K562 (cell line): Measurements from ENCODE around the gene NEMP2. TPM values are rescaled to one million over a fixed set of nuclear protein-coding genes. Genes with fewer than 3 reads are reported as not detected.

Experiments used
- CBFA2T2 ChIP-seq: fragments of 450-650 bp; conservative IDR thresholded peaks from 2 replicates; pipeline ENCODE4 v1.6.1; 2017; ENCODE audit warnings: mild to moderate bottlenecking
- CHD2 ChIP-seq: IDR thresholded peaks from 2 replicates; pipeline ENCODE4 v1.6.1; 2011; ENCODE audit warnings: low read depth, low read length
- DDX20 ChIP-seq: fragments of 450-650 bp; IDR thresholded peaks from 2 replicates; pipeline ENCODE4 v1.6.1; 2016; ENCODE audit warnings: missing genetic modification characterization, low read depth, mild to moderate bottlenecking, missing compliant biosample characterization, moderate library complexity
- FOXJ3 ChIP-seq: sonication (generic); formaldehyde crosslinking; IDR thresholded peaks from 2 replicates; pipeline ENCODE4 v1.4.0; 2020; ENCODE audit warnings: mild to moderate bottlenecking, missing genetic modification reagents
- FOXK1 ChIP-seq: sonication (generic); formaldehyde crosslinking; IDR thresholded peaks from 2 replicates; pipeline ENCODE4 v1.8.0; 2022; ENCODE audit warnings: missing genetic modification reagents, mild to moderate bottlenecking, borderline replicate concordance
- HEY1 ChIP-seq: fragments of 250-450 bp; sonication (Bioruptor Pico); IDR thresholded peaks from 2 replicates; pipeline ENCODE4 v1.5.0; 2020; ENCODE audit warnings: mild to moderate bottlenecking, moderate library complexity, borderline replicate concordance
- HMGN3 ChIP-seq: IDR thresholded peaks from 2 replicates; pipeline ENCODE4 v1.6.1; 2011; ENCODE audit warnings: borderline replicate concordance, low read depth, mild to moderate bottlenecking, mixed read lengths, low read length; ENCODE audit not compliant: insufficient read length; ENCODE audit errors: extremely low read depth
- PHF20 ChIP-seq: fragments of 450-650 bp; IDR thresholded peaks from 2 replicates; pipeline ENCODE4 v1.6.1; 2018; ENCODE audit not compliant: partially characterized antibody
- POLR2G ChIP-seq: fragments of 200-400 bp; formaldehyde crosslinking; IDR thresholded peaks from 2 replicates; pipeline ENCODE4 v1.6.1; 2017; ENCODE audit warnings: low read depth, mild to moderate bottlenecking, antibody characterized with exemption, low read length, moderate library complexity
- PTTG1 ChIP-seq: fragments of 450-650 bp; IDR thresholded peaks from 2 replicates; pipeline ENCODE4 v1.6.1; 2016; ENCODE audit warnings: low read depth, mild to moderate bottlenecking, missing genetic modification characterization, missing compliant biosample characterization
- SETDB1 ChIP-seq: IDR thresholded peaks from one replicate; pipeline ENCODE4 v1.6.1; 2012; ENCODE audit warnings: low read length, control low read depth, inconsistent platforms
- SMARCC2 ChIP-seq: fragments of 450-650 bp; IDR thresholded peaks from 2 replicates; pipeline ENCODE4 v1.6.1; 2017; ENCODE audit warnings: antibody characterized with exemption, moderate library complexity, mild to moderate bottlenecking, low read depth
- SP2 ChIP-seq: IDR thresholded peaks from 2 replicates; pipeline ENCODE4 v1.6.1; 2011; ENCODE audit warnings: mild to moderate bottlenecking, low read depth, low read length, moderate library complexity; ENCODE audit not compliant: poor library complexity, severe bottlenecking; ENCODE audit errors: extremely low read depth
- SRSF9 ChIP-seq: fragments of 200-400 bp; formaldehyde crosslinking; IDR thresholded peaks from 2 replicates; pipeline ENCODE4 v1.6.1; 2017; ENCODE audit warnings: low read depth, low read length, borderline replicate concordance
- ZFPM2 ChIP-seq: fragments of 250-450 bp; sonication (Bioruptor Pico); IDR thresholded peaks from 2 replicates; pipeline ENCODE4 v1.5.1; 2022; ENCODE audit warnings: mild to moderate bottlenecking
- ZNF431 ChIP-seq: sonication (generic); formaldehyde crosslinking; IDR thresholded peaks from 2 replicates; pipeline ENCODE4 v1.8.0; 2022; ENCODE audit warnings: mild to moderate bottlenecking, missing genetic modification reagents
- polyA plus RNA-seq, 8 experiments: library from polyadenylated mRNA; depleted of rRNA in 4 of 8; stranded (reverse) in 5 of 8; unstranded in 3 of 8; fragments of >200 nt; fragmentation: Nextera tagmentation in 2 of 8; fragmentation: Illumina TruSeq in 1 of 8; extraction: Ambion mirVana in 2 of 8; extraction: Trizol in 1 of 8; gene quantifications; 2 replicates each; pipeline versions ENCODE4 v1.2.1 to v1.2.3, GENCODE V29; 2011 to 2014; ENCODE audit warnings: inconsistent platforms in 1 of 8, missing spikeins in 1 of 8
- total RNA-seq, 7 experiments: library from RNA; depleted of rRNA in 6 of 7; stranded (reverse); fragments of >200 nt in 6 of 7; fragmentation: Illumina TruSeq in 2 of 7; extraction: Trizol in 2 of 7; gene quantifications; 2 replicates each; pipeline versions ENCODE4 v1.2.1 to v1.2.3, GENCODE V29; 2011 to 2021; ENCODE audit warnings: low replicate concordance in 1 of 7
- TF ChIP-seq, protein P1 (sequence below): fragments of 250-450 bp; sonication (Bioruptor Pico); IDR thresholded peaks from 2 replicates; pipeline ENCODE4 v1.4.0; 2020; ENCODE audit warnings: borderline replicate concordance
- TF ChIP-seq, protein P2 (sequence below), 3 experiments: IDR thresholded peaks in 2 of 3; conservative IDR thresholded peaks in 1 of 3; 2 replicates each; pipeline ENCODE4 v1.5.1; 2011 to 2012; ENCODE audit warnings: low read length in 3 of 3, mild to moderate bottlenecking in 3 of 3, control low read depth in 2 of 3, improper control_type of control experiment in 1 of 3, inconsistent platforms in 1 of 3, low read depth in 1 of 3, mixed read lengths in 1 of 3, moderate library complexity in 1 of 3; ENCODE audit not compliant: insufficient read depth in 2 of 3
- TF ChIP-seq, protein P3 (sequence below): sonication (generic); formaldehyde crosslinking; IDR thresholded peaks from 2 replicates; pipeline ENCODE4 v1.9.0; 2022; ENCODE audit warnings: mild to moderate bottlenecking, missing genetic modification reagents
- TF ChIP-seq, protein P4 (sequence below): fragments of 250-450 bp; sonication (Bioruptor Pico); IDR thresholded peaks from 2 replicates; pipeline ENCODE4 v1.5.0; 2021
- TF ChIP-seq, protein P5 (sequence below): sonication (generic); formaldehyde crosslinking; IDR thresholded peaks from 2 replicates; pipeline ENCODE4 v1.8.0; 2022; ENCODE audit warnings: mild to moderate bottlenecking, missing genetic modification reagents
- TF ChIP-seq, protein P6 (sequence below), 2 experiments: fragments of 450-650 bp in 1 of 2; sonication (generic) in 1 of 2; formaldehyde crosslinking in 1 of 2; IDR thresholded peaks in 1 of 2; conservative IDR thresholded peaks in 1 of 2; 2 replicates each; pipeline versions ENCODE4 v1.6.1 to v1.8.1; 2016 to 2023; ENCODE audit warnings: mild to moderate bottlenecking in 2 of 2, moderate library complexity in 2 of 2, inconsistent platforms in 1 of 2, missing genetic modification reagents in 1 of 2

Gene NEMP2
- total and polyA plus RNA-seq, 9 of the 15 experiments (the other 6 are each of a cell fraction or from before 2014, with no cell fraction given), result 0.32 to 3.0 (median 1.7) TPM

DNA sequence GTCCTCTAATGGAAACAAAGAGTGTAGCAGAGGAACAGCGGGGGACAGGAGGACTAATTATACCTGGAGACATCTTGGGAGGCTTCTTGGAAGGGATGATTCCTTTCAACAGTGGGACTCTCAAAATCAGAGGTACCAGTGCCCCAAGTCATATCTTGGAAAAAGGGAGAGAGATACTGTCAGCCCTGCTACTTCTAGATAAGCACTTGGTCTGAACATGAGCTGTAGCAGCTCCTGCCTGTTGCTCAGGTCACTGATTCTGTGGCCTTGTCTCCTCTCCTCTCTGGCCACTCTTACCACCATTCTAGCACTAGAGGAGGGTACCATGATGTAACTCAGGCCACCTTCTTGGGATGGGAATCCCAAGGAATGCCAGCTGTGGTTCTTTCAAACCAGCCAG lies 71.9 kb downstream of the NEMP2 start (continued):
- TF ChIP-seq, protein P1, sequence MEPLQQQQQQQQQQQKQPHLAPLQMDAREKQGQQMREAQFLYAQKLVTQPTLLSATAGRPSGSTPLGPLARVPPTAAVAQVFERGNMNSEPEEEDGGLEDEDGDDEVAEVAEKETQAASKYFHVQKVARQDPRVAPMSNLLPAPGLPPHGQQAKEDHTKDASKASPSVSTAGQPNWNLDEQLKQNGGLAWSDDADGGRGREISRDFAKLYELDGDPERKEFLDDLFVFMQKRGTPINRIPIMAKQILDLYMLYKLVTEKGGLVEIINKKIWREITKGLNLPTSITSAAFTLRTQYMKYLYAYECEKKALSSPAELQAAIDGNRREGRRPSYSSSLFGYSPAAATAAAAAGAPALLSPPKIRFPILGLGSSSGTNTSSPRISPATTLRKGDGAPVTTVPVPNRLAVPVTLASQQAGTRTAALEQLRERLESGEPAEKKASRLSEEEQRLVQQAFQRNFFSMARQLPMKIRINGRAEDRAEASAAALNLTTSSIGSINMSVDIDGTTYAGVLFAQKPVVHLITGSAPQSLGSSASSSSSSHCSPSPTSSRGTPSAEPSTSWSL (CRISPR knock-in tag), result no peak
- no peak for TF ChIP-seq HMGN3
- no peak for TF ChIP-seq ZNF431
- TF ChIP-seq CHD2, result no peak
- TF ChIP-seq CBFA2T2, result peak; percentile 82
- TF ChIP-seq, protein P2, sequence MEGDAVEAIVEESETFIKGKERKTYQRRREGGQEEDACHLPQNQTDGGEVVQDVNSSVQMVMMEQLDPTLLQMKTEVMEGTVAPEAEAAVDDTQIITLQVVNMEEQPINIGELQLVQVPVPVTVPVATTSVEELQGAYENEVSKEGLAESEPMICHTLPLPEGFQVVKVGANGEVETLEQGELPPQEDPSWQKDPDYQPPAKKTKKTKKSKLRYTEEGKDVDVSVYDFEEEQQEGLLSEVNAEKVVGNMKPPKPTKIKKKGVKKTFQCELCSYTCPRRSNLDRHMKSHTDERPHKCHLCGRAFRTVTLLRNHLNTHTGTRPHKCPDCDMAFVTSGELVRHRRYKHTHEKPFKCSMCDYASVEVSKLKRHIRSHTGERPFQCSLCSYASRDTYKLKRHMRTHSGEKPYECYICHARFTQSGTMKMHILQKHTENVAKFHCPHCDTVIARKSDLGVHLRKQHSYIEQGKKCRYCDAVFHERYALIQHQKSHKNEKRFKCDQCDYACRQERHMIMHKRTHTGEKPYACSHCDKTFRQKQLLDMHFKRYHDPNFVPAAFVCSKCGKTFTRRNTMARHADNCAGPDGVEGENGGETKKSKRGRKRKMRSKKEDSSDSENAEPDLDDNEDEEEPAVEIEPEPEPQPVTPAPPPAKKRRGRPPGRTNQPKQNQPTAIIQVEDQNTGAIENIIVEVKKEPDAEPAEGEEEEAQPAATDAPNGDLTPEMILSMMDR (IDR thresholded peaks at IDR 0.05 in 2 of 3, conservative IDR thresholded peaks at IDR 0.05 in 1 of 3; ENCODE audit: insufficient read depth in 2 of 3, low read depth in 1 of 3, low read length in 3 of 3), result 0 out of 6 replicates have a peak, but pooled peaks of 1 of the 3 experiments have one; percentile 1
- TF ChIP-seq, protein P3, sequence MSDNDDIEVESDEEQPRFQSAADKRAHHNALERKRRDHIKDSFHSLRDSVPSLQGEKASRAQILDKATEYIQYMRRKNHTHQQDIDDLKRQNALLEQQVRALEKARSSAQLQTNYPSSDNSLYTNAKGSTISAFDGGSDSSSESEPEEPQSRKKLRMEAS (CRISPR knock-in tag), result no peak
- no peak for TF ChIP-seq HEY1 (CRISPR knock-in tag)
- TF ChIP-seq, protein P4, sequence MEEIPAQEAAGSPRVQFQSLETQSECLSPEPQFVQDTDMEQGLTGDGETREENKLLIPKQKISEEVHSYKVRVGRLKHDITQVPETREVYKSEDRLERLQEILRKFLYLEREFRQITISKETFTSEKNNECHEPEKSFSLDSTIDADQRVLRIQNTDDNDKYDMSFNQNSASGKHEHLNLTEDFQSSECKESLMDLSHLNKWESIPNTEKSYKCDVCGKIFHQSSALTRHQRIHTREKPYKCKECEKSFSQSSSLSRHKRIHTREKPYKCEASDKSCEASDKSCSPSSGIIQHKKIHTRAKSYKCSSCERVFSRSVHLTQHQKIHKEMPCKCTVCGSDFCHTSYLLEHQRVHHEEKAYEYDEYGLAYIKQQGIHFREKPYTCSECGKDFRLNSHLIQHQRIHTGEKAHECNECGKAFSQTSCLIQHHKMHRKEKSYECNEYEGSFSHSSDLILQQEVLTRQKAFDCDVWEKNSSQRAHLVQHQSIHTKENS (CRISPR knock-in tag), result no peak
- TF ChIP-seq FOXJ3 (CRISPR knock-in tag), result no peak
- no peak for TF ChIP-seq FOXK1
- no peak for TF ChIP-seq SETDB1
- TF ChIP-seq SMARCC2, result peak; percentile 56; the same call in 1 of the 2 replicates
- TF ChIP-seq, protein P5, sequence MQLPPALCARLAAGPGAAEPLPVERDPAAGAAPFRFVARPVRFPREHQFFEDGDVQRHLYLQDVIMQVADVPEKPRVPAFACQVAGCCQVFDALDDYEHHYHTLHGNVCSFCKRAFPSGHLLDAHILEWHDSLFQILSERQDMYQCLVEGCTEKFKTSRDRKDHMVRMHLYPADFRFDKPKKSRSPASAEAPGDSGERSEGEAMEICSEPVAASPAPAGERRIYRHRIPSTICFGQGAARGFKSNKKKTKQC (CRISPR knock-in tag), result no peak
- TF ChIP-seq SRSF9, result no peak
- no peak for TF ChIP-seq DDX20 (tag)
- no peak for TF ChIP-seq PHF20
- TF ChIP-seq PTTG1 (tag), result no peak
- no peak for TF ChIP-seq SP2
- TF ChIP-seq ZFPM2 (CRISPR knock-in tag), result no peak
- no peak for TF ChIP-seq POLR2G
- TF ChIP-seq, protein P6, sequence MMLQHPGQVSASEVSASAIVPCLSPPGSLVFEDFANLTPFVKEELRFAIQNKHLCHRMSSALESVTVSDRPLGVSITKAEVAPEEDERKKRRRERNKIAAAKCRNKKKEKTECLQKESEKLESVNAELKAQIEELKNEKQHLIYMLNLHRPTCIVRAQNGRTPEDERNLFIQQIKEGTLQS (IDR thresholded peaks at IDR 0.05), result no peak
- TF ChIP-seq, protein P6 (CRISPR knock-in tag; conservative IDR thresholded peaks at IDR 0.05), result no peak
